Thyroid gland (tissue), 4 donors: ENCODE data around the gene ADD1.

Source experiments
- CTCF ChIP-seq, 6 experiments: fragments of 200-600 bp in 3 of 6; fragments of 450-650 bp in 3 of 6; sonication (generic) in 3 of 6; IDR thresholded peaks; one replicate each; pipeline ENCODE4 v1.5.1; 2016 to 2019; ENCODE audit warnings: antibody characterized with exemption in 6 of 6, mild to moderate bottlenecking in 2 of 6, inconsistent platforms in 1 of 6, moderate library complexity in 1 of 6
- POLR2A ChIP-seq, 2 donors: fragments of 450-650 bp; IDR thresholded peaks; one replicate each; pipeline ENCODE4 v1.6.1; 2017; ENCODE audit warnings: antibody characterized with exemption in 2 of 2, mild to moderate bottlenecking in 2 of 2, moderate library complexity in 1 of 2

- no peak for TF ChIP-seq POLR2A (IDR thresholded peaks at IDR 0.05)
- TF ChIP-seq CTCF (IDR thresholded peaks at IDR 0.05): no peak
Measured at GRCh38 chr4:2943364-2944090, 99.9 kb downstream of the ADD1 start.
